Measurements from ENCODE around the gene RAB11FIP4. TPM values are rescaled to one million over a fixed set of nuclear protein-coding genes. Genes with fewer than 3 reads are reported as not detected.

The RAB11FIP4 gene
- total RNA-seq, 1 experiment from 2014 or later = 15.1 TPM

DNA sequence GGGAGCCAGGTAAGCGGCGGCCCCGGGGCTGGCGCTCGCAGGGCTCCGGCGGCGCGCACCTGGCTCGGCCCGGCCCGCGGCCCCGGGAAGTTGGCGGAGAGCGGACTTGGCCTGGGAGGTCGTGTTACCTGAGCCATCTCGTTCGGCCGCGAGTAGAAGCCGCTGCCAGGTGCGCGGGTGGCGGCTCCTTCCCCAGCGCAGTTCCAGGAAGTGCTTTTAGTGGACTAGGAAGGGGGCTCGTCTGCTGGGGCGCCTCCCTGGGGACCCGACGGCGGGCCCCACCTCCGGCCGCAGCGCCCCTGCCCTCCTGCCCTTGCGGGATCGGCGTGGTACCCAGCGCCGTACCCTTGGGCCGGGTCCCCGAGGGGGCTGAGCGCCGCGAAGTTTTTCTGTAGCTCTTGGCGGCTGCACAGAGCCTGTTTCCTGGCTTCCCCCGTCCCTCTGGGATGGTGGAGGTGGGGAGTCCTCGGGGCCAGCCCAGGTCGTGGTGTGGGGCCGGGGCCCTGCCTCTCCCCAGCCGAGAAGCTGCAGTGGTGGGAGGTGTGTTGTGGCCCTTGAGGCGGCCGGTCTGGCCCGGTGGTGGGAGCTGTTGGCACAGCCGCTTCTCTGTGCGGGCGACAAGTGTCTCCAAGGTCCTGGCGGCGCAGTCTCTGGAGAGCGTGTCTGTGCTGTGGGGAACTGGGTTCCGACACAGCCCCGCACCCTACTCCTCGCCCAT is 96.9 kb downstream of the RAB11FIP4 start:
- RAD21 ChIA-PET (ENCODE audit: low non-redundant PET in 1 of 2, low total read pairs in 2 of 2, uncharacterized antibody in 2 of 2, unreplicated experiment in 2 of 2) = interaction anchor here in 1 of 2 experiments (0.6 kb wide), 1 partner anchor 83 kb away, joined by 3 read pairs; no protein-coding TSS in a partner anchor
- Histone ChIP-seq H2AFZ (ENCODE audit: low read depth, low read length, poor library complexity, severe bottlenecking) (no peak overlapping the region), H3K36me3 (ENCODE audit: control insufficient read depth in 1 of 2, insufficient read depth in 2 of 2, low read length in 2 of 2) (no peaks in the 10 kb centered on the region), H3K4me2 (ENCODE audit: low read length) (peak overlapping the region; percentile 99), H3K4me1 (ENCODE audit: control insufficient read depth in 1 of 2, insufficient read depth in 2 of 2, low read length in 2 of 2) (peaks cover 23 to 41% of the 10 kb centered on the region in 2 experiments), H3K27me3 (ENCODE audit: insufficient read depth, low read length) (no peaks in the 10 kb centered on the region), H3K9ac (ENCODE audit: low read length) (peak overlapping the region; percentile 85), H4K20me1 (ENCODE audit: insufficient read depth) (no peaks in the 10 kb centered on the region), H3K4me3 (replicated peaks in 1 of 2; ENCODE audit: low read depth in 1 of 2, low read length in 2 of 2) (peak overlapping the region; percentile 66 to 85), H3K79me2 (ENCODE audit: insufficient read depth, low read length) (peaks cover 3% of the 10 kb centered on the region; the same call in 1 of the 2 replicates), H3K9me3 (ENCODE audit: control insufficient read depth in 1 of 2, insufficient read depth in 1 of 2, low read depth in 1 of 2, low read length in 2 of 2) (no peaks in the 10 kb centered on the region), H3K27ac (ENCODE audit: low read depth, low read length) (peak overlapping the region; percentile 64), H3K9me2 (ENCODE audit: insufficient read depth) (no peaks in the 10 kb centered on the region)
- intact Hi-C loops (cut with micrococcal nuclease) = no loop called here
- ATAC-seq (peak; percentile 28), DNase-seq (ENCODE audit: low read depth, low spot score) (no peak)
- POLR2A ChIA-PET = interaction anchor here (0.7 to 2.0 kb wide), 6 partner anchors 10 to 27 kb away, joined by 3 to 11 read pairs (median 6); no protein-coding TSS in a partner anchor
- CTCF ChIA-PET = interaction anchor here (1.0 kb wide), 2 partner anchors 52 to 354 kb away, joined by 6 read pairs; no protein-coding TSS in a partner anchor
- TF ChIP-seq SIN3A (IDR thresholded peaks at IDR 0.05; ENCODE audit: low read depth) = no peak
- TF ChIP-seq ZFX (IDR thresholded peaks at IDR 0.05) = peak; percentile 59; the same call in 1 of the 2 replicates
- no TSS peak for BruUV-seq (replicated peaks)

DNA sequence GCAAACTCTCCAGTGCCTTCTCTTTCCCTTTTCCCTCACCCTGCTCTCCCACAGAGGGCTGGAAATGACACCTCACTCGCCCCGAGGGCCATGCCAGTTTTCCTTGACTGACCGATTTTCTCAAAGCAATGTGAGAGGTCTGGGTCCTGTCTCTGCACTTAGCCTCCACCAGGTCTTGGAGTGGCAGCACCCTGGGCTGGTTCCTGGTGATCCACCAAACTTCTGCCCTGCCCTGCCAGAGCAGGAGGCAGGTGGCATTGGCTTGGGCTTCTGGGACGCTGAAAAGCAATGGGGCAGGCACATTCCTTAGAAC is 97.5 kb downstream of the RAB11FIP4 start:
- Histone ChIP-seq H3K9me2 (ENCODE audit: insufficient read depth) (no peaks in the 10 kb centered on the region), H3K4me1 (ENCODE audit: control insufficient read depth in 1 of 2, insufficient read depth in 2 of 2, low read length in 2 of 2) (peaks cover 23 to 42% of the 10 kb centered on the region in 2 experiments), H3K27ac (ENCODE audit: low read depth, low read length) (no peak overlapping the region), H3K9ac (ENCODE audit: low read length) (peak overlapping the region; percentile 85), H3K27me3 (ENCODE audit: insufficient read depth, low read length) (no peaks in the 10 kb centered on the region), H2AFZ (ENCODE audit: low read depth, low read length, poor library complexity, severe bottlenecking) (no peak overlapping the region), H3K4me2 (ENCODE audit: low read length) (peak overlapping the region; percentile 99), H3K4me3 (replicated peaks in 1 of 2; ENCODE audit: low read depth in 1 of 2, low read length in 2 of 2) (peak overlapping the region; percentile 66 to 85), H3K9me3 (ENCODE audit: control insufficient read depth in 1 of 2, insufficient read depth in 1 of 2, low read depth in 1 of 2, low read length in 2 of 2) (no peaks in the 10 kb centered on the region), H4K20me1 (ENCODE audit: insufficient read depth) (no peaks in the 10 kb centered on the region), H3K79me2 (ENCODE audit: insufficient read depth, low read length) (peaks cover 3% of the 10 kb centered on the region; the same call in 1 of the 2 replicates), H3K36me3 (ENCODE audit: control insufficient read depth in 1 of 2, insufficient read depth in 2 of 2, low read length in 2 of 2) (no peaks in the 10 kb centered on the region)
- DNase-seq (ENCODE audit: low read depth, low spot score) (no peak), ATAC-seq (no peak)
- ChIA-PET RAD21 (ENCODE audit: low non-redundant PET in 1 of 2, low total read pairs in 2 of 2, uncharacterized antibody in 2 of 2, unreplicated experiment in 2 of 2) (interaction anchor here (1.2 kb wide), 2 partner anchors 29 to 34 kb away, joined by 3 to 4 read pairs; no protein-coding TSS in a partner anchor), POLR2A (interaction anchor here (2.0 kb wide), 1 partner anchor 11 kb away, joined by 11 read pairs; no protein-coding TSS in a partner anchor), CTCF (interaction anchor here (0.6 to 1.2 kb wide), 2 partner anchors 45 to 57 kb away, joined by 4 to 5 read pairs; no protein-coding TSS in a partner anchor)
- intact Hi-C loops (cut with micrococcal nuclease) = no loop called here
- BruUV-seq (replicated peaks) = no TSS peak
- TF ChIP-seq SIN3A (IDR thresholded peaks at IDR 0.05; ENCODE audit: low read depth) (no peak), JUND (IDR thresholded peaks at IDR 0.05) (no peak), ZNF274 (IDR thresholded peaks at IDR 0.05; ENCODE audit: low read depth, low read length) (no peak), FOSL1 (IDR thresholded peaks at IDR 0.05; ENCODE audit: low read depth) (no peak), EZH2 (IDR thresholded peaks at IDR 0.05) (no peak), POLR2A (IDR thresholded peaks at IDR 0.05; ENCODE audit: borderline replicate concordance, extremely low read depth, insufficient read depth, insufficient read length) (no peak), ZFX (IDR thresholded peaks at IDR 0.05) (no peak), EZH2phosphoT487 (IDR thresholded peaks at IDR 0.05; ENCODE audit: borderline replicate concordance) (no peak), ELF1 (IDR thresholded peaks at IDR 0.05; ENCODE audit: borderline replicate concordance, low read depth) (no peak), YY1 (IDR thresholded peaks at IDR 0.05; ENCODE audit: extremely low read depth, insufficient replicate concordance, low read depth, low read length) (no peak), POLR2AphosphoS5 (IDR thresholded peaks at IDR 0.05; ENCODE audit: low read depth, low read length) (no peak), CEBPB (IDR thresholded peaks at IDR 0.05; ENCODE audit: low read depth) (no peak), CBX3 (IDR thresholded peaks at IDR 0.05; ENCODE audit: low read depth) (no peak)
- TF ChIP-seq, protein P1, sequence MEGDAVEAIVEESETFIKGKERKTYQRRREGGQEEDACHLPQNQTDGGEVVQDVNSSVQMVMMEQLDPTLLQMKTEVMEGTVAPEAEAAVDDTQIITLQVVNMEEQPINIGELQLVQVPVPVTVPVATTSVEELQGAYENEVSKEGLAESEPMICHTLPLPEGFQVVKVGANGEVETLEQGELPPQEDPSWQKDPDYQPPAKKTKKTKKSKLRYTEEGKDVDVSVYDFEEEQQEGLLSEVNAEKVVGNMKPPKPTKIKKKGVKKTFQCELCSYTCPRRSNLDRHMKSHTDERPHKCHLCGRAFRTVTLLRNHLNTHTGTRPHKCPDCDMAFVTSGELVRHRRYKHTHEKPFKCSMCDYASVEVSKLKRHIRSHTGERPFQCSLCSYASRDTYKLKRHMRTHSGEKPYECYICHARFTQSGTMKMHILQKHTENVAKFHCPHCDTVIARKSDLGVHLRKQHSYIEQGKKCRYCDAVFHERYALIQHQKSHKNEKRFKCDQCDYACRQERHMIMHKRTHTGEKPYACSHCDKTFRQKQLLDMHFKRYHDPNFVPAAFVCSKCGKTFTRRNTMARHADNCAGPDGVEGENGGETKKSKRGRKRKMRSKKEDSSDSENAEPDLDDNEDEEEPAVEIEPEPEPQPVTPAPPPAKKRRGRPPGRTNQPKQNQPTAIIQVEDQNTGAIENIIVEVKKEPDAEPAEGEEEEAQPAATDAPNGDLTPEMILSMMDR (IDR thresholded peaks at IDR 0.05 in 2 of 3, conservative IDR thresholded peaks at IDR 0.05 in 1 of 3; ENCODE audit: borderline replicate concordance in 1 of 3, insufficient read depth in 1 of 3, low read depth in 2 of 3, low read length in 2 of 3) = no peak

All from HCT116 (cell line).